HCT116 (cell line): ENCODE data around the gene PRKCQ. TPM values are rescaled to one million over a fixed set of nuclear protein-coding genes. Genes with fewer than 3 reads are reported as not detected.

Experiments used
- ATAC-seq: fragments of 200-7000 bp; cut with Tn5 transposase; 2 replicates; pipeline ENCODE4 v1.9.1; 2020; ENCODE audit warnings: mild to moderate bottlenecking, moderate library complexity
- BruUV-seq: library from RNA; stranded (reverse); fragments of 400-500 nt; replicated peaks from 2 replicates; lab custom pipeline; 2021; lab: Mats Ljungman, UMichigan
- CTCF ChIA-PET: fragments of 300-600 bp; sonication (Branson Sonifier 250); formaldehyde crosslinking; loops from one replicate; lab custom pipeline; 2021; ENCODE audit warnings: antibody characterized with exemption; lab: Charles Lee
- POLR2A ChIA-PET: fragments of 300-600, 350-600 bp; sonication (Branson Sonifier 250); formaldehyde crosslinking; loops from one replicate; lab custom pipeline; 2021; ENCODE audit warnings: antibody characterized with exemption; lab: Charles Lee
- RAD21 ChIA-PET, 2 experiments: fragments of 300-600 bp; sonication (Branson Sonifier 250); formaldehyde crosslinking; loops; one replicate each; lab custom pipeline; 2023; ENCODE audit warnings: low total read pairs in 2 of 2; ENCODE audit not compliant: uncharacterized antibody in 2 of 2, unreplicated experiment in 2 of 2, low non-redundant PET in 1 of 2; lab: Charles Lee
- DNase-seq: peaks from one replicate; pipeline ENCODE4 v3.0.0-alpha.2; 2010; ENCODE audit warnings: low read depth, low spot score
- H2AFZ ChIP-seq: fragments of 200-600 bp; shearing (Covaris generic), sonication (generic); 2 replicates; pipeline ENCODE4 v1.6.1; 2017; ENCODE audit warnings: low read depth, mixed run types, mixed read lengths, antibody characterized with exemption, low read length; ENCODE audit not compliant: poor library complexity, severe bottlenecking
- H3K27ac ChIP-seq: 2 replicates; pipeline ENCODE4 v1.5.1; 2012; ENCODE audit warnings: low read depth, low read length
- H3K27me3 ChIP-seq: fragments of 200-600 bp; sonication (generic); 2 replicates; pipeline ENCODE4 v1.6.1; 2016; ENCODE audit warnings: mixed run types, low read length, mixed read lengths; ENCODE audit not compliant: insufficient read depth
- H3K36me3 ChIP-seq, 2 experiments: fragments of 200-500 bp in 1 of 2; fragments of 200-600 bp in 1 of 2; sonication (Bioruptor generic) in 1 of 2; sonication (generic) in 1 of 2; 2 replicates each; pipeline versions ENCODE4 v1.5.1 to v1.6.1; 2014 to 2016; ENCODE audit warnings: low read length in 2 of 2, inconsistent platforms in 1 of 2, mixed read lengths in 1 of 2, mixed run types in 1 of 2; ENCODE audit not compliant: insufficient read depth in 2 of 2, control insufficient read depth in 1 of 2
- H3K4me1 ChIP-seq, 2 experiments: fragments of 200-600 bp in 1 of 2; sonication (generic) in 1 of 2; 2 replicates each; pipeline versions ENCODE4 v1.5.1 to v1.6.1; 2012 to 2017; ENCODE audit warnings: low read length in 2 of 2, inconsistent platforms in 1 of 2, mild to moderate bottlenecking in 1 of 2, mixed read lengths in 1 of 2, mixed run types in 1 of 2, moderate library complexity in 1 of 2; ENCODE audit not compliant: insufficient read depth in 2 of 2, control insufficient read depth in 1 of 2
- H3K4me2 ChIP-seq: fragments of 200-600 bp; sonication (generic); 2 replicates; pipeline ENCODE4 v1.6.1; 2017; ENCODE audit warnings: mixed run types, low read length, mixed read lengths
- H3K4me3 ChIP-seq, 2 experiments: fragments of 200-600 bp in 1 of 2; sonication (generic) in 1 of 2; replicated peaks in 1 of 2; 2 replicates each; pipeline ENCODE4 v1.5.1; 2011 to 2016; ENCODE audit warnings: low read length in 2 of 2, control low read depth in 1 of 2, low read depth in 1 of 2, mild to moderate bottlenecking in 1 of 2, mixed read lengths in 1 of 2, mixed run types in 1 of 2
- H3K79me2 ChIP-seq: fragments of 200-600 bp; sonication (generic); 2 replicates; pipeline ENCODE4 v1.6.1; 2017; ENCODE audit warnings: mild to moderate bottlenecking, mixed run types, low read length, moderate library complexity, mixed read lengths; ENCODE audit not compliant: insufficient read depth
- H3K9ac ChIP-seq: fragments of 200-600 bp; sonication (generic); 2 replicates; pipeline ENCODE4 v1.6.1; 2016; ENCODE audit warnings: low read length, mixed read lengths
- H3K9me2 ChIP-seq: fragments of 200-600 bp; sonication (generic), shearing (Covaris generic); 2 replicates; pipeline ENCODE4 v1.6.1; 2017; ENCODE audit warnings: mixed run types, mild to moderate bottlenecking, moderate library complexity; ENCODE audit not compliant: insufficient read depth
- H3K9me3 ChIP-seq, 2 experiments: fragments of 200-500 bp in 1 of 2; fragments of 200-600 bp in 1 of 2; sonication (Bioruptor generic) in 1 of 2; sonication (generic) in 1 of 2; 2 replicates each; pipeline ENCODE4 v1.6.1; 2014 to 2017; ENCODE audit warnings: low read length in 2 of 2, mixed read lengths in 2 of 2, inconsistent platforms in 1 of 2, low read depth in 1 of 2, mild to moderate bottlenecking in 1 of 2, mixed run types in 1 of 2, moderate library complexity in 1 of 2; ENCODE audit not compliant: control insufficient read depth in 1 of 2, insufficient read depth in 1 of 2
- H4K20me1 ChIP-seq: fragments of 200-600 bp; sonication (generic), shearing (Covaris generic); 2 replicates; pipeline ENCODE4 v1.6.1; 2017; ENCODE audit warnings: mixed run types, mild to moderate bottlenecking, moderate library complexity; ENCODE audit not compliant: insufficient read depth
- CBX3 ChIP-seq: IDR thresholded peaks from 2 replicates; pipeline ENCODE4 v1.6.1; 2012; ENCODE audit warnings: low read depth
- EZH2phosphoT487 ChIP-seq: fragments of 200-600 bp; IDR thresholded peaks from 2 replicates; pipeline ENCODE4 v1.6.1; 2018; ENCODE audit warnings: antibody characterized with exemption, borderline replicate concordance
- RAD21 ChIP-seq: IDR thresholded peaks from 2 replicates; pipeline ENCODE4 v1.6.1; 2012; ENCODE audit warnings: low read depth, mild to moderate bottlenecking
- REST ChIP-seq: IDR thresholded peaks from 2 replicates; pipeline ENCODE4 v1.6.1; 2012; ENCODE audit warnings: low read depth
- SIN3A ChIP-seq: IDR thresholded peaks from 2 replicates; pipeline ENCODE4 v1.6.1; 2012; ENCODE audit warnings: low read depth
- SP1 ChIP-seq: IDR thresholded peaks from 2 replicates; pipeline ENCODE4 v1.6.1; 2012; ENCODE audit warnings: low read depth
- TCF7L2 ChIP-seq: IDR thresholded peaks from 2 replicates; pipeline ENCODE4 v1.7.0; 2011; ENCODE audit warnings: borderline replicate concordance, inconsistent platforms; ENCODE audit not compliant: insufficient read depth, insufficient read length; ENCODE audit errors: extremely low read depth
- ZFX ChIP-seq: fragments of 450-650 bp; IDR thresholded peaks from 2 replicates; pipeline ENCODE4 v1.6.1; 2017
- intact Hi-C: fragments of 100-400 bp; cut with micrococcal nuclease; formaldehyde crosslinking; loops from 2 replicates; pipeline ENCODE4 v1.10.0; 2022
- total RNA-seq: library from RNA; stranded (reverse); gene quantifications from one replicate; pipeline ENCODE4 v1.2.1, GENCODE V29; 2021; ENCODE audit not compliant: unreplicated experiment

The PRKCQ gene
- total RNA-seq, 1 experiment from 2014 or later, result 0.54 TPM

- ChIA-PET CTCF (no interaction called here), POLR2A (no interaction called here), RAD21 (no interaction called here)
- Histone ChIP-seq H3K9me2 (no peaks in the 10 kb centered on the region), H3K27ac (no peak overlapping the region), H3K4me1 (no peaks in the 10 kb centered on the region), H2AFZ (no peak overlapping the region), H3K4me2 (no peak overlapping the region), H3K4me3 (no peak overlapping the region), H3K79me2 (no peaks in the 10 kb centered on the region), H3K36me3 (no peaks in the 10 kb centered on the region), H3K9ac (no peak overlapping the region), H3K27me3 (peaks cover 52% of the 10 kb centered on the region), H3K9me3 (no peaks in the 10 kb centered on the region), H4K20me1 (no peaks in the 10 kb centered on the region)
- BruUV-seq, result no TSS peak
- DNase-seq, result no peak
- ATAC-seq, result no peak
- intact Hi-C loops, result no loop called here
- TF ChIP-seq REST (no peak), ZFX (no peak), CBX3 (no peak), SIN3A (no peak), TCF7L2 (no peak), EZH2phosphoT487 (no peak), RAD21 (no peak)
These were observed 106.1 kb downstream of the PRKCQ start for GRCh38 chr10:6473901-6474370.

GRCh38 chr10:6473430-6473829, 106.6 kb downstream of the PRKCQ start:
- H3K9ac ChIP-seq, result no peak overlapping the region
- no peak overlapping the region for H2AFZ ChIP-seq
- no peaks in the 10 kb centered on the region for H3K4me1 ChIP-seq
- POLR2A ChIA-PET, result no interaction called here
- H3K27ac ChIP-seq, result no peak overlapping the region
- TF ChIP-seq RAD21 (no peak), SP1 (no peak), REST (no peak)
- peaks cover 47% of the 10 kb centered on the region for H3K27me3 ChIP-seq
- no TSS peak for BruUV-seq
- no peak overlapping the region for H3K4me2 ChIP-seq
- no peak overlapping the region for H3K4me3 ChIP-seq
- DNase-seq (no peak), ATAC-seq (no peak)
- CTCF ChIA-PET, result no interaction called here
- H4K20me1 ChIP-seq, result no peaks in the 10 kb centered on the region
- no peaks in the 10 kb centered on the region for H3K79me2 ChIP-seq
- intact Hi-C loops, result no loop called here
- H3K36me3 ChIP-seq, result no peaks in the 10 kb centered on the region
- no peaks in the 10 kb centered on the region for H3K9me2 ChIP-seq
- no peaks in the 10 kb centered on the region for H3K9me3 ChIP-seq
- RAD21 ChIA-PET, result no interaction called here
